SK-N-MC (cell line): ENCODE data around the gene MFSD2A.

Experiments
- EZH2 ChIP-seq: fragments of 200-600 bp; sonication (generic); IDR thresholded peaks from one replicate; pipeline ENCODE4 v1.6.1; 2017; ENCODE audit warnings: antibody characterized with exemption
- POLR2AphosphoS5 ChIP-seq: IDR thresholded peaks from 2 replicates; pipeline ENCODE4 v1.6.1; 2012; ENCODE audit warnings: mild to moderate bottlenecking, low read depth, low read length, borderline replicate concordance

DNA sequence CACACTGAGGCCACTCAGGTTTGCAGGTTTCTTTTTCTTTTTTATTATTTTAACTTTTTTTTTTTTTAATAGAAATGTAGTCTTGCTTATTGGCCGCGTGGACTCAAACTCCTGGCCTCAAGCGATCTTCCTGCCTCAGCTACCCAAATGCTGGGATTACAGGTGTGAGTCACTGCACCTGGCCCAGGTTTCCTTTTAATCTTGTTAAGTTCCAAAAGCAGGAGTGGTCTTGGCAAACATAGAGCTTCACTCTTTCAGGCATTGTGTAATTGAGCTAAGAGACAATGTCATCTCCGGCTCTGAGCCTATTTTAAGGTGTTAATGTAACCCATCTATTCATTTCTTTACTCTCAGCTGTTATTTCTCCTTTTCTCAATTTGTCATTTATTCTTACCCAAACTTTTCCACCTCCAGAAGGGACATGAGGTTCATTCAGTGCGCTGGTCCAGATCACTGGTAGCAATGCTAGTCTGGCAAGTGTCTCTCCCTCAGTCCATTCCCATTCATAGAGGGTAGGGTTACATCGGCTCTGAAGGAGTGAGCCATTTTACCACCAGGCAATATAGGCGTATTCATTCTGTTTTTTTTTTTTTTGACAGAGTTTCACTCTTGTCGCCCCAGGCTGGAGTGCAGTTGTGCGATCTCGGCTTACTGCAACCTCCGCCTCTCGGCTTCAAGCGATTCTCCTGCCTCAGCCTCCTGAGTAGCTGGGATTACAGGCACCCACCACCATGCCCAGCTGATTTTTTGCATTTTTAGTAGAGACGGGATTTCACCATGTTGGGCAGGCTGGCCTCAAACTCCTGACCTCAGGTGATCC is 11.3 kb upstream of the MFSD2A start:
- TF ChIP-seq POLR2AphosphoS5 (no peak), EZH2 (no peak)
